Breast epithelium (tissue), 4 donors: ENCODE data around the gene INPP5F. TPM values are rescaled to one million over a fixed set of nuclear protein-coding genes. Genes with fewer than 3 reads are reported as not detected.
A peak's percentile ranks its signal among the peaks of the same experiment; 100 is the strongest.

Source experiments
- DNase-seq, 2 donors: peaks; one replicate each; pipeline ENCODE4 v3.0.0-alpha.2; 2019; ENCODE audit warnings: low spot score in 2 of 2
- H3K27ac ChIP-seq, 2 donors: fragments of 200-600 bp; sonication (generic) in 1 of 2; one replicate each; pipeline ENCODE4 v1.5.1; 2016 to 2019; ENCODE audit warnings: mild to moderate bottlenecking in 1 of 2
- H3K27me3 ChIP-seq, 2 donors: fragments of 200-600 bp; sonication (generic) in 1 of 2; one replicate each; pipeline versions ENCODE4 v1.5.1 to v1.6.0; 2017 to 2019; ENCODE audit warnings: control low read depth in 1 of 2, mild to moderate bottlenecking in 1 of 2
- H3K36me3 ChIP-seq: fragments of 200-600 bp; one replicate; pipeline ENCODE4 v1.5.1; 2019
- H3K4me1 ChIP-seq, 2 donors: fragments of 200-600 bp; sonication (generic); one replicate each; pipeline ENCODE4 v1.5.1; 2016 to 2019; ENCODE audit warnings: control low read depth in 1 of 2
- H3K4me3 ChIP-seq, 3 donors: fragments of 200-600 bp; sonication (generic); 1 replicate in 2 of 3; 2 replicates in 1 of 3; pipeline ENCODE4 v1.5.1; 2016 to 2019; ENCODE audit warnings: mild to moderate bottlenecking in 3 of 3, moderate library complexity in 2 of 3
- H3K9me3 ChIP-seq, 2 donors: fragments of 200-600 bp; sonication (generic) in 1 of 2; one replicate each; pipeline ENCODE4 v1.5.1; 2016 to 2019; ENCODE audit warnings: control low read depth in 1 of 2
- POLR2A ChIP-seq: fragments of 450-650 bp; IDR thresholded peaks from one replicate; pipeline ENCODE4 v1.6.1; 2016; ENCODE audit warnings: antibody characterized with exemption, mild to moderate bottlenecking, moderate library complexity
- POLR2AphosphoS5 ChIP-seq, 3 donors: sonication (generic); formaldehyde crosslinking; IDR thresholded peaks; one replicate each; pipeline ENCODE4 v1.6.1; 2017; ENCODE audit warnings: antibody characterized with exemption in 3 of 3
- intact Hi-C: fragments of 100-400 bp; cut with DNase I; formaldehyde crosslinking; loops from one replicate; pipeline ENCODE4 v1.15.1; 2023; ENCODE audit warnings: low total_unique reads
- total RNA-seq, 3 donors: library from RNA; depleted of rRNA; stranded (reverse); fragments of >200 nt; gene quantifications; one replicate each; pipeline ENCODE4 v1.1.0, GENCODE V29; 2016
- TF ChIP-seq, protein P1 (sequence below), 3 donors: fragments of 450-650 bp; IDR thresholded peaks; one replicate each; pipeline ENCODE4 v1.5.1; 2016 to 2017; ENCODE audit warnings: antibody characterized with exemption in 3 of 3, mild to moderate bottlenecking in 3 of 3, moderate library complexity in 3 of 3

The INPP5F gene
- total RNA-seq, 3 donors from 2014 or later = 13.1 to 15.1 (median 14.6) TPM

DNA sequence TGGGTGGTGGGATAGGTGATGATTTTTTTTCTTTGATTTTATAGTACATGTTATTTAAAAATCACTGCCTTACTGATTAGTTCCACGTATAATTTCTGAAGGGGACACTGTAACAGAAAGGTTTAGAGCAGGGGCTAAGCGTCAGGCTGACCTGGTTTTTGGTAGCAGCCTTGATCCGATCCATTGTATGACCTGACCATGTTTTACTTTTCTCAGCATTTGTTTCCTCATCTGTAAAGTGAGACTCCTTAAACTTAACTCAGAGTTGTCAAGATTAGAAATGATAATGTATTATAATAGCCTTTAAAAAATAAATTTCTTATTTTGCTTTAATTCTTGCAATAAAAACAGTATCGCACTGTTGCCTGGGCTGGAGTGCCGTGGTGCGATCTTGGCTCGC, 23.6 kb downstream of the INPP5F start:
- TF ChIP-seq POLR2AphosphoS5 (IDR thresholded peaks at IDR 0.05) (no peak), POLR2A (no peak)
- TF ChIP-seq, protein P1, sequence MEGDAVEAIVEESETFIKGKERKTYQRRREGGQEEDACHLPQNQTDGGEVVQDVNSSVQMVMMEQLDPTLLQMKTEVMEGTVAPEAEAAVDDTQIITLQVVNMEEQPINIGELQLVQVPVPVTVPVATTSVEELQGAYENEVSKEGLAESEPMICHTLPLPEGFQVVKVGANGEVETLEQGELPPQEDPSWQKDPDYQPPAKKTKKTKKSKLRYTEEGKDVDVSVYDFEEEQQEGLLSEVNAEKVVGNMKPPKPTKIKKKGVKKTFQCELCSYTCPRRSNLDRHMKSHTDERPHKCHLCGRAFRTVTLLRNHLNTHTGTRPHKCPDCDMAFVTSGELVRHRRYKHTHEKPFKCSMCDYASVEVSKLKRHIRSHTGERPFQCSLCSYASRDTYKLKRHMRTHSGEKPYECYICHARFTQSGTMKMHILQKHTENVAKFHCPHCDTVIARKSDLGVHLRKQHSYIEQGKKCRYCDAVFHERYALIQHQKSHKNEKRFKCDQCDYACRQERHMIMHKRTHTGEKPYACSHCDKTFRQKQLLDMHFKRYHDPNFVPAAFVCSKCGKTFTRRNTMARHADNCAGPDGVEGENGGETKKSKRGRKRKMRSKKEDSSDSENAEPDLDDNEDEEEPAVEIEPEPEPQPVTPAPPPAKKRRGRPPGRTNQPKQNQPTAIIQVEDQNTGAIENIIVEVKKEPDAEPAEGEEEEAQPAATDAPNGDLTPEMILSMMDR (IDR thresholded peaks at IDR 0.05) = no peak
- DNase-seq = no peak
- H3K36me3 ChIP-seq = no peaks in the 10 kb centered on the region
- no peaks in the 10 kb centered on the region for H3K9me3 ChIP-seq
- no peak overlapping the region for H3K27ac ChIP-seq
- H3K27me3 ChIP-seq = no peaks in the 10 kb centered on the region
- H3K4me3 ChIP-seq = no peak overlapping the region
- no peaks in the 10 kb centered on the region for H3K4me1 ChIP-seq
- intact Hi-C loops = no loop called here

DNA sequence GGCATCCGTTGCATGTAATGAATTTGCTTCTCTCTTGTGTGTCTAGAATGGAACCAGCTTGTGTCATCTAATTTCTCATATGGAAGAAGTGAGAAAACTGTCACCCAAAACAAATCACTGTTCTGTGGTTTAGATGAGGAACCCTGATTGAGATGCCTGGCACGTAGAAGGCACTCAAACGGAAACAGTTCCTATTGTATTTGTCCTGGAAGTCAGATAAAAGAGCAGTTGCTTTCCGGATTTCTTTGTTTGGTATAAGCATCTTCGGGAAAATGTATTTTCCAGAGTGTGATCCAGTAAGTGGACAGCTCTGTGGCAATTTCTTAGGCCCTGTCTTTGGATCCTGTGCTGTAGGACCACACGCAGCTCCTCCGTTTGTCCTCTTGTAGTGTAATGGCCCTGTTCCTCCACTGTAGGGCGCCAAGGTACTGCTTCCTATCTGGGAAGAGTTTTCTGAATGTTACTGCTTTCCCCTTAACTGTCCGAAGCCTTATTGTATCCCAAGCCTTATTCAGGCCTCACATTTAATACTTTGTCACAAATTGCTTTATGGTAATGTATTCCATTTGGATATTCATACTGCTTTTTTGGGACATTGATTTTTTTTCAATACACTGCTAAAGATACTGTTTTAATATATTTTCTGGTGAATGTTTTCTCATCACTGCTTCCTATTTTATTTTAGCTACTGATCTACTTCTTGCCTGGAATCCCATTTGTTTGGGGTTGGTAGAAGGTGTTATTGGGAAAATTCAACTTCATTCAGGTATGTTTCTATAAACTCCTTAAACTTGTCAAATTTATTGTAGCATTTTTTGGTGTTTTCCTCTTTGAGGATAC, 24.8 kb downstream of the INPP5F start:
- intact Hi-C loops = no loop called here
- Histone ChIP-seq H3K4me1 (no peaks in the 10 kb centered on the region), H3K9me3 (no peaks in the 10 kb centered on the region), H3K27me3 (no peaks in the 10 kb centered on the region), H3K36me3 (no peaks in the 10 kb centered on the region), H3K27ac (no peak overlapping the region), H3K4me3 (no peak overlapping the region)
- DNase-seq = peak; percentile 65 to 66
- no peak for TF ChIP-seq POLR2AphosphoS5 (IDR thresholded peaks at IDR 0.05)
- TF ChIP-seq, protein P1 (IDR thresholded peaks at IDR 0.05) = peak; percentile 50 to 90 (median 79)

DNA sequence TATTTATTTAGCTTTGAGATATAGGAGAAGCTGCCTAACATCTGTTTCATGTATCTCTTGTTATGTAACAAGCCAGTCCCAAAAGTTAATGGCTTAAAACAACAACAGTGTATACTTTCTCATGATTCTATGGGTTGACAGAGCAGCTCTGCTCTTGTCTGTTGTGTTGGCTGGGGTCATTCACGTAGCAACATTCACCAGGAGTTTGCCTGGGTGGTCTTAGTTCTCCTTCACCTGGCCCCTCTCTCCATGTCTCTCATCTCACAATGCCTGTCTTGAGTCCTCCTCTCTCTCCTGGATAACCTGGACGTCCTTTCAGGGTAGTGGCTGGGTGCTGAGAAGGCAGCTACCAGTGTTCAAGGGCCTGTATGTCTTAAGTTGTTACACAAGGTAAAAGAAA, 27.5 kb downstream of the INPP5F start:
- H3K36me3 ChIP-seq = no peaks in the 10 kb centered on the region
- TF ChIP-seq POLR2A = no peak
- no peak for TF ChIP-seq POLR2AphosphoS5 (IDR thresholded peaks at IDR 0.05)
- TF ChIP-seq, protein P1 (IDR thresholded peaks at IDR 0.05) = no peak
- DNase-seq = no peak
- no peaks in the 10 kb centered on the region for H3K4me1 ChIP-seq
- intact Hi-C loops = no loop called here
- H3K27me3 ChIP-seq = no peaks in the 10 kb centered on the region
- H3K27ac ChIP-seq = no peak overlapping the region
- H3K9me3 ChIP-seq = no peaks in the 10 kb centered on the region
- H3K4me3 ChIP-seq = no peak overlapping the region

DNA sequence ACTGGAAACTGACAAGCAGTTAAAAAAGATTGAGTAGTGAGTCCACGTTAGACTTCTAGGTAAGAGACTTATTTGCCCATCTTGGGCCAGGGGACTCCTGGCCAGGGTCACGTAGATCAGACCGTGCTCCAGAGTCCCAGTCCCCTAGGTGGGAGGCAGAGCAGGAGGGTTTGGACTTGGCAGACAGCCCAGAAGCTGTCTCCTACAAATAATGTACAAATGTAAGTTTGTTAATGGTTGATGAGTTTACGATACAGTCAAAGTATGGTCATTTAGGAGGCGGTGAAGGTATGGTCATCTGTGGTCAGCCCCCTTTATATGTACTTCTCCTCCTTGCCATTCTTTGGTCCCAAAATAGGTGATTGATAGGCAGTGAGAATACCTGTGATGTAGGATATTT, 28.2 kb downstream of the INPP5F start:
- no peaks in the 10 kb centered on the region for H3K4me1 ChIP-seq
- intact Hi-C loops = no loop called here
- TF ChIP-seq, protein P1 (IDR thresholded peaks at IDR 0.05) = no peak
- TF ChIP-seq POLR2A = no peak
- no peak for TF ChIP-seq POLR2AphosphoS5 (IDR thresholded peaks at IDR 0.05)
- no peaks in the 10 kb centered on the region for H3K27me3 ChIP-seq
- DNase-seq = no peak
- no peak overlapping the region for H3K27ac ChIP-seq
- H3K4me3 ChIP-seq = no peak overlapping the region
- H3K36me3 ChIP-seq = no peaks in the 10 kb centered on the region
- H3K9me3 ChIP-seq = no peaks in the 10 kb centered on the region

DNA sequence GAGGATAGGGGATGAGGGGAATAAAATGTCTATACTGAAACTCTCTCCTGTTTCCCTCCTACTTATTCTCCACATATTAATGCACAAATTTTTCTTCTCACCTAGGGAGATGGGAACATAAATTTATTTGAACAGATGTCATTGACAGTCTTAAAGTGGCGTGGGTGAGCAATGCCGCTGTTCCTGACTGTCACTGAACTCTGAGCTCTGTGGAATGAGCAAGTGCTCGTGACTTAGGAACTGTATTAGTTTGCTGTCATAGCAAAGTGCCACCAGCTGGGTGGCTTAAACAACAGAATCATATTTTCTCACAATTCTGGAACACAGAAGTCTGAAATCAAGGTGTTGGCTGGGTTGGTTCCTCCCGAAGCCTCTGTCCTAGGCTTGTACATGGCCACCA, 29.1 kb downstream of the INPP5F start:
- H3K27me3 ChIP-seq = no peaks in the 10 kb centered on the region
- H3K27ac ChIP-seq = no peak overlapping the region
- no peaks in the 10 kb centered on the region for H3K4me1 ChIP-seq
- intact Hi-C loops = no loop called here
- DNase-seq = no peak
- H3K9me3 ChIP-seq = no peaks in the 10 kb centered on the region
- TF ChIP-seq POLR2AphosphoS5 (IDR thresholded peaks at IDR 0.05) (no peak), POLR2A (no peak)
- TF ChIP-seq, protein P1 (IDR thresholded peaks at IDR 0.05) = no peak
- H3K36me3 ChIP-seq = no peaks in the 10 kb centered on the region
- H3K4me3 ChIP-seq = no peak overlapping the region
